SK-N-MC (cell line): ENCODE data around the gene PDZD2.

Experiments used
- EZH2 ChIP-seq: fragments of 200-600 bp; sonication (generic); IDR thresholded peaks from one replicate; pipeline ENCODE4 v1.6.1; 2017; ENCODE audit warnings: antibody characterized with exemption
- POLR2AphosphoS5 ChIP-seq: IDR thresholded peaks from 2 replicates; pipeline ENCODE4 v1.6.1; 2012; ENCODE audit warnings: mild to moderate bottlenecking, low read depth, low read length, borderline replicate concordance

- TF ChIP-seq POLR2AphosphoS5, result no peak
- TF ChIP-seq EZH2, result no peak
Measured at GRCh38 chr5:31661257-31661656, 22.3 kb downstream of the PDZD2 start.
